AG09309 (cell line): Measurements from ENCODE around the gene CRAMP1.

ENCODE experiments used
- DNase-seq: peaks from one replicate; pipeline ENCODE4 v3.0.0-alpha.2; 2010; ENCODE audit warnings: low read depth
- H3K4me3 ChIP-seq: 2 replicates; pipeline ENCODE4 v1.5.1; 2011; ENCODE audit warnings: mild to moderate bottlenecking, low read depth, low read length, moderate library complexity; ENCODE audit not compliant: control insufficient read depth
- CTCF ChIP-seq: IDR thresholded peaks from 2 replicates; pipeline ENCODE4 v1.5.1; 2011; ENCODE audit warnings: mild to moderate bottlenecking, low read depth, low read length, inconsistent platforms; ENCODE audit not compliant: insufficient read depth, control insufficient read depth; ENCODE audit errors: missing control alignments

CRAMP1 gene

DNA sequence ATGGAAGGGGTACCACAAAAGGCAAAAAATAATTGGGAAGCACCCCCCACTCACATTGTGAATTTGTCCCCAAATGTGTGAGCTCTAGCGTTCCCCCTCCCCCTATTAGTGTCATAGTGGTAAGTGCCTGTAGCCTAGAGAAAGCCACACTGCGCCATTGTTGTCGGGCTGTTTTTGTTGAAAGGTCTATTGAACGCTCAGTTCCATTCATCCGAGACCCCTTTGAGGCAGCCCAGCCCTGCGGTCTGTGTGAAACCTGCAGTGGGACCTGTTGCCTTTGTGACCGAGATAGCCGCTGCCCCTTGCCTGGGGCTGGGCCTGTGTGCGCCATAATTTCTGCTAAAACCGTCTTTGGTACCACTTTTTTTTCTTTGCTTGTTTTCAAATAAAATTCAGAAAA is 68.9 kb downstream of the CRAMP1 start:
- no peak for TF ChIP-seq CTCF
- DNase-seq: no peak
- no peak overlapping the region for H3K4me3 ChIP-seq

DNA sequence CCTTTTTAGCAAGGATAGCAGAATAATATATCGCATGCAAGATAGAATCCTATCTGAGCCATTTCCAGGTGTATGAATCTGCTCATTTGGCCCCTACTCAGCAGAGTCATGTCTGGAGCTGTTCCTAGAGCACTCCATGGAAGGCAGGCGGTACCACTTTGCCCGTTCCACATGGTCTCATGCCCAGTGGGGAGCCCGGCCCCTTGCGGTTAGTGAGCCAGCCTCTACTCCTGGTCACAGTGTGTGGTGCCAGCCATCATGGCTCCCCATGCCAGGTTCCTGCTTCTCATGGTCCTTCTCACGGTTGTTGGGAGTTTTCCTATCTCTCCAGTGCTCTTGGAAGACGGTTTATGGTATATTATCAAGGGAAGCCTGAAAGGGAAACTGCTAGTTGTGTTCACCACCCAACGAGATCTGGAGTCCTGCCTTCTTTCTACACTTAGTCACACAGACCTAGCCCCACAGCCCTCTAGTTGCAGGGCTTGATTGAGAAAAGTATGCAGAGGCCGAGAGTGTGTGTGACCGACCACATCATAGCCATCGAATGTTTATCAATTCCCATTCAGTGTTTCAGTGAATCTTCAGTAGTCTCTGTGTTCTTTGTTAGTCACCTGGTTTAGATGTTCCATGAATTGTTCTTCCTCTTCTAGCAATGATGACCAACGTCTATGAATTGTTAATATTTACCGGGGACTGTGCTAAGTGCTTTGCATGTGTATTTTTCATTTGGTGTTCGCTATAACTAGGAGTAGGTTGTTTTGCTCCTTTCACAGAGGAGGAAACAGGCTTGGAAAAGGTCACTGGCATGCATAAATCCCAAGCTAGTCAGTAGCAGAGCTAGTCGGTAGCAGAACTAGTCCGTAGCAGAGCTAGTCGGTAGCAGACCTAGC is 75.5 kb downstream of the CRAMP1 start:
- TF ChIP-seq CTCF: no peak
- H3K4me3 ChIP-seq: no peak overlapping the region
- DNase-seq: no peak

- DNase-seq: no peak
- TF ChIP-seq CTCF: no peak
- H3K4me3 ChIP-seq: no peak overlapping the region
Observed at GRCh38 chr16:1688807-1689560, 76.8 kb downstream of the CRAMP1 start.

DNA sequence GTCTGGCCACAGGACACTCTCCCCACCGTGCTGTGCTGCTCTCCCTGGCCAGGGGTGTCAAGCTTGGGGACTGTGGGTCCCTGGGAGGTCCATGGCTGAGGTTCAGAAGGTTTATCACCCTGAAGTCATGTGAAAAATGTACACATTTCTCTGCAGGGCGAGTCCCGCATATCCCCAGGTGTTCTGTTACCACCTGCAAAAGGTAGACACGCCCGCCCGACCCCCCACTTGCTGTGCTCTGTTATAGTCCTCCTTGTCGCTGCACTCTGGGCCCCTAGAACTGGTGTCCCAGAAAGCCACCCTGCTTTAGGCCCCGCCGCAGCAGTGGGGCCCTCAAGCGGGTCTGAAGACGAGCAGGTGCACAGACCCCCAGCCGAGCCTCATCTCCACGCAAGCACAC is 77.7 kb downstream of the CRAMP1 start:
- TF ChIP-seq CTCF: no peak
- no peak for DNase-seq
- H3K4me3 ChIP-seq: no peak overlapping the region

GRCh38 chr16:1690810-1691209 is 78.7 kb downstream of the CRAMP1 start:
- TF ChIP-seq CTCF: no peak
- H3K4me3 ChIP-seq: no peak overlapping the region
- DNase-seq: no peak

GRCh38 chr16:1691276-1691675 is 79.1 kb downstream of the CRAMP1 start:
- DNase-seq: no peak
- peak; percentile 42 for TF ChIP-seq CTCF
- H3K4me3 ChIP-seq: no peak overlapping the region
